Common myeloid progenitor, CD34-positive (primary cell): ENCODE measurements around the gene PARP4. TPM values are rescaled to one million over a fixed set of nuclear protein-coding genes. Genes with fewer than 3 reads are reported as not detected.
"Not testable (repeated sequence)": the region's sequence is repeated elsewhere in the genome, so short reads cannot be mapped to it uniquely, and the experiment has no call there.

Experiments used
- CTCF ChIA-PET: fragments of 350-600 bp; sonication (Branson Sonifier 250); formaldehyde crosslinking; loops from one replicate; lab custom pipeline; 2021; ENCODE audit warnings: antibody characterized with exemption; lab: Charles Lee
- POLR2A ChIA-PET: fragments of 350-600 bp; sonication (Branson Sonifier 250); formaldehyde crosslinking; loops from one replicate; lab custom pipeline; 2021; ENCODE audit warnings: antibody characterized with exemption; lab: Charles Lee
- DNase-seq, 3 donors: peaks; one replicate each; pipeline versions ENCODE4 v3.0.0 to v3.0.0-alpha.2; 2013
- H3K27ac ChIP-seq, 2 experiments: 1 replicate in 1 of 2; 2 replicates in 1 of 2; pipeline ENCODE4 v1.7.0; 2013; ENCODE audit warnings: inconsistent platforms in 2 of 2, low read length in 2 of 2, mild to moderate bottlenecking in 2 of 2, low read depth in 1 of 2, moderate library complexity in 1 of 2; ENCODE audit not compliant: severe bottlenecking in 2 of 2, insufficient read depth in 1 of 2, poor library complexity in 1 of 2
- H3K27me3 ChIP-seq, 5 experiments: replicated peaks in 2 of 5; 1 replicate in 3 of 5; 2 replicates in 2 of 5; pipeline versions ENCODE4 v1.6.1 to v1.7.0; 2013; ENCODE audit warnings: low read length in 4 of 5, mild to moderate bottlenecking in 2 of 5, moderate library complexity in 2 of 5, inconsistent platforms in 1 of 5; ENCODE audit not compliant: insufficient read depth in 5 of 5, control insufficient read depth in 4 of 5
- H3K36me3 ChIP-seq, 4 experiments: 1 replicate in 2 of 4; 2 replicates in 2 of 4; pipeline versions ENCODE4 v1.6.1 to v1.7.0; 2013; ENCODE audit warnings: low read length in 3 of 4, control low read depth in 1 of 4, mild to moderate bottlenecking in 1 of 4; ENCODE audit not compliant: control insufficient read depth in 4 of 4, insufficient read depth in 4 of 4
- H3K4me1 ChIP-seq, 4 experiments: 1 replicate in 3 of 4; 2 replicates in 1 of 4; pipeline versions ENCODE4 v1.6.1 to v1.7.1; 2013; ENCODE audit warnings: low read length in 3 of 4, mild to moderate bottlenecking in 3 of 4, control low read depth in 1 of 4, inconsistent platforms in 1 of 4, moderate library complexity in 1 of 4; ENCODE audit not compliant: control insufficient read depth in 4 of 4, insufficient read depth in 4 of 4; ENCODE audit errors: control extremely low read depth in 1 of 4
- H3K4me3 ChIP-seq, 7 experiments: 1 replicate in 4 of 7; 2 replicates in 3 of 7; pipeline versions ENCODE4 v1.5.1 to v1.7.0; 2013; ENCODE audit warnings: mild to moderate bottlenecking in 7 of 7, low read length in 6 of 7, moderate library complexity in 6 of 7, inconsistent platforms in 2 of 7, low read depth in 2 of 7, control low read depth in 1 of 7; ENCODE audit not compliant: insufficient read depth in 4 of 7, control insufficient read depth in 1 of 7; ENCODE audit errors: extremely low read depth in 1 of 7
- H3K9me3 ChIP-seq, 5 experiments: 1 replicate in 4 of 5; 2 replicates in 1 of 5; pipeline versions ENCODE4 v1.6.1 to v1.7.1; 2013; ENCODE audit warnings: low read length in 4 of 5, mild to moderate bottlenecking in 2 of 5, inconsistent platforms in 1 of 5, low read depth in 1 of 5, moderate library complexity in 1 of 5; ENCODE audit not compliant: control insufficient read depth in 4 of 5, insufficient read depth in 2 of 5; ENCODE audit errors: control extremely low read depth in 1 of 5
- WGBS: methylation state at CpG from one replicate; pipeline ENCODE4 v1.1.5; 2013; ENCODE audit not compliant: insufficient coverage; 5-methylcytosine and 5-hydroxymethylcytosine counted together
- polyA plus RNA-seq: library from polyadenylated mRNA; unstranded; fragments of 120-200 nt; gene quantifications from one replicate; pipeline ENCODE4 v1.2.1, GENCODE V29; 2013

PARP4 gene
- 64.0 TPM for polyA plus RNA-seq

GRCh38 chr13:24512197-24512907 lies at the start of gene PARP4:
PARP4 (minus strand) TSS chr13:24512778; CDS start chr13:24503776, 9,002 bp downstream.
- no peaks in the 10 kb centered on the region for H3K9me3 ChIP-seq
- DNase-seq = peak; percentile 79 to 90 (median 87)
- ChIA-PET CTCF (interaction anchor here (1.6 to 3.3 kb wide), 2 partner anchors 8 to 19 kb away, joined by 5 to 9 read pairs; no protein-coding TSS in a partner anchor), POLR2A (no interaction called here)
- WGBS = 0% methylated on average over 61 of the region's 63 CpGs
- peak within 1 kb of the TSS; percentile 80 to 98 (median 95) for H3K4me3 ChIP-seq
- H3K36me3 ChIP-seq = peaks cover 0 to 11% (median 3%) of the 10 kb centered on the region in 4 experiments
- no peaks in the 10 kb centered on the region for H3K27me3 ChIP-seq
- H3K27ac ChIP-seq = peak within 1 kb of the TSS; percentile 88 to 94
- peaks cover 4 to 22% (median 14%) of the 10 kb centered on the region in 4 experiments for H3K4me1 ChIP-seq

DNA sequence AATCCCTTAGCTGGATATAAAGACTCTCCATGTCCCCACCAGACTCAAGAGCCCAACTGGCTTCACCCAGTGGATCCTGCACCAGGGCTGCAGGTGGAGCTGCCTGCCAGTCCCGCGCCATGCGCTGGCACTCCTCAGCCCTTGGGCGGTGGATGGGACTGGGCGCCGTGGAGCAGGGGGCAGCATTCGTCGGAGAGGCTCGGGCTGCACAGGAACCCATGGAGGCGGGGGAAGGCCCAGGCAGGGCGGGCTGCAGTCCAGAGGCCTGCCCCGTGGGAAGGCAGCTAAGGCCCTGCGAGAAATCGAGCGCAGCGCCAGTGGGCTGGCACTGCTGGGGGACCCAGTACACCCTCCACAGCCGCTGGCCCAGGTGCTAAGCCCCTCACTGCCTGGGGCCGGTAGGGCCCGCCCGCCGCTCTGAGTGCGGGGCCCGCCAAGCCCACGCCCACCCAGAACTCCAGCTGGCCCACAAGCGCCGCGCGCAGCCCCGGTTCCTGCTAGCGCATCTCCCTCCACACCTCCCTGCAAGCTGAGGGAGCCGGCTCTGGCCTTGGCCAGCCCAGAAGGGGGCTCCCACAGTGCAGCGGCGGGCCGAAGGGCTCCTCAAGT lies 48.1 kb upstream of the PARP4 start:
- H3K36me3 ChIP-seq, H3K4me3 ChIP-seq, H3K4me1 ChIP-seq, DNase-seq, POLR2A ChIA-PET, H3K9me3 ChIP-seq, H3K27ac ChIP-seq, H3K27me3 ChIP-seq: not testable (repeated sequence)
- CTCF ChIA-PET = interaction anchor here (1.6 kb wide), 1 partner anchor 9 kb away, joined by 3 read pairs; no protein-coding TSS in a partner anchor
- whole genome bisulfite sequencing = 99% methylated on average over 16 of the region's 34 CpGs

DNA sequence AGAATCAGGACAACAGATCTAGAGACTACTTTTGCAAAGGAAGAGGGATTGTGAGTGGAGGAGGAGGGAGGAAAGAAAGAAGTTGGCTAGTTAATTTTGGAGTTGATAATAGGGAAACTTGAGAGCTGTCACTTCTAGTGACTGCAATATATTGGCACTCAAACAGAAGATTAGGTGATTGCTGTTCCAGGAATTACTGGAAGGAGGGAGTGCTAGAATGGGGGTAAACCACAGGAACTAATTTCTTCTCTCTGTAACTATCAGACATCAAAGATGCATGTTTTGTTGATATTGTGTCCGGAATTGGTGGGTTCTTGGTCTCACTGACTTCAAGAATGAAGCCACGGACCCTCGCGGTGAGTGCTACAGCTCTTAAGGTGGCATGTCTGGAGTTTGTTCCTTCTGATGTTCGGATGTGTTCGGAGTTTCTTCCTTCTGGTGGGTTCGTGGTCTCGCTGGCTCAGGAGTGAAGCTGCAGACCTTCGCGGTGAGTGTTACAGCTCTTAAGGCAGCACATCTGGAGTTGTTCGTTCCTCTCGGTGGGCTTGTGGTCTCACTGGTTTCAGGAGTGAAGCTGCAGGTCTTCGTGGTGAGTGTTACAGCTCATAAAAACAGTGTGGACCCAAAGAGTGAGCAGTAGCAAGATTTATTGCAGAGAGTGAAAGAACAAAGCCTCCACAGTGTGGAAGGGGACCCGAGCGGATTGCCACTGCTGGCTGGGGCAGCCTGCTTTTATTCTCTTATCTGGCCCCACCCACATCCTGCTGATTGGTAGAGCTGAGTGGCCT lies 47.0 kb upstream of the PARP4 start:
- H3K4me1 ChIP-seq, H3K9me3 ChIP-seq, H3K27ac ChIP-seq, H3K36me3 ChIP-seq, H3K27me3 ChIP-seq, POLR2A ChIA-PET: not testable (repeated sequence)
- H3K4me3 ChIP-seq = peak overlapping the region in 1 of 7 experiments; percentile 21
- WGBS = 10% methylated on average over 3 of the region's 15 CpGs
- CTCF ChIA-PET = interaction anchor here (0.8 to 1.6 kb wide), 3 partner anchors 10 to 620 kb away, joined by 3 read pairs; no protein-coding TSS in a partner anchor
- DNase-seq = peak in 2 of 3 donors; percentile 70 to 81

- H3K4me1 ChIP-seq = peaks cover 0 to 2% (median 0%) of the 10 kb centered on the region in 4 experiments
- DNase-seq = no peak
- ChIA-PET CTCF (no interaction called here), POLR2A (no interaction called here)
- H3K36me3 ChIP-seq = no peaks in the 10 kb centered on the region
- H3K27ac ChIP-seq = no peak overlapping the region
- no peaks in the 10 kb centered on the region for H3K27me3 ChIP-seq
- no peaks in the 10 kb centered on the region for H3K9me3 ChIP-seq
- WGBS = 97% methylated on average over 3 of the region's 5 CpGs
- no peak overlapping the region for H3K4me3 ChIP-seq
Observed at GRCh38 chr13:24557081-24557480, 44.5 kb upstream of the PARP4 start.

DNA sequence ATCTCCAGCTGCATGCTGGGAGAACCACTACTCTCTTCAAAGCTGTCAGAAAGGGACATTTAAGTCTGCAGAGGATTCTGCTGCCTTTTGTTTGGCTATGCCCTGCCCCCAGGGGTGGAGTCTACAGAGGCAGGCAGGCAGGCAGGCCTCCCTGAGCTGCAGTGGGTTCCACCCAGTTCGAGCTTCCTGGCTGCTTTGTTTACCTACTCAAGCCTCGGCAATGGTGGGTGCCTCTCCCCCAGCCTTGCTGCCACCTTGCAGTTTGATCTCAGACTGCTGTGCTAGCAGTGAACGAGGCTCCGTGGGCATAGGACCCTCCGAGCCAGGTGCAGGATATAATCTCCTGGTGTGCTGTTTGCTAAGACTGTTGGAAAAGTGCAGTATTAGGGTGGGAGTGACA lies 41.3 kb upstream of the PARP4 start:
- H3K27ac ChIP-seq, H3K4me3 ChIP-seq, POLR2A ChIA-PET, DNase-seq, H3K27me3 ChIP-seq, CTCF ChIA-PET, H3K36me3 ChIP-seq, H3K4me1 ChIP-seq, H3K9me3 ChIP-seq: not testable (repeated sequence)
- WGBS = 95% methylated on average over 3 of the region's 5 CpGs

- POLR2A ChIA-PET, H3K27ac ChIP-seq: not testable (repeated sequence)
- 6% methylated on average over 25 of the region's 73 CpGs for WGBS
Observed at GRCh38 chr13:24541476-24542352, 29.1 kb upstream of the PARP4 start.

More at GRCh38 chr13:24541476-24542352, 29.1 kb upstream of the PARP4 start:
- DNase-seq = peak; percentile 22 to 72 (median 58)
- H3K36me3 ChIP-seq, H3K4me1 ChIP-seq, H3K9me3 ChIP-seq: not testable (repeated sequence)
- CTCF ChIA-PET = interaction anchor here (1.3 kb wide), 3 partner anchors 19 to 322 kb away, joined by 3 to 7 read pairs (median 5); no protein-coding TSS in a partner anchor
- Histone ChIP-seq H3K4me3 (peak overlapping the region; percentile 40 to 76 (median 62)), H3K27me3 (peaks cover 0 to 29% (median 5%) of the 10 kb centered on the region in 5 experiments)
